Tibial artery (tissue), 4 donors: ENCODE measurements around the gene CASP4.

Experiments
- DNase-seq, 2 donors: peaks; one replicate each; pipeline ENCODE4 v3.0.0-alpha.2; 2019
- H3K27ac ChIP-seq, 2 donors: fragments of 200-600 bp; sonication (generic) in 1 of 2; 1 replicate in 1 of 2; 2 replicates in 1 of 2; pipeline ENCODE4 v1.5.1; 2018 to 2019; ENCODE audit warnings: mild to moderate bottlenecking in 1 of 2
- H3K27me3 ChIP-seq, 2 donors: fragments of 200-600 bp; sonication (generic) in 1 of 2; one replicate each; pipeline versions ENCODE4 v1.5.1 to v1.6.0; 2016 to 2019
- H3K36me3 ChIP-seq, 3 donors: fragments of 200-600 bp; sonication (generic) in 2 of 3; one replicate each; pipeline ENCODE4 v1.5.1; 2016 to 2019; ENCODE audit warnings: mild to moderate bottlenecking in 2 of 3
- H3K4me1 ChIP-seq, 4 donors: fragments of 200-600 bp; sonication (generic) in 2 of 4; 1 replicate in 3 of 4; 2 replicates in 1 of 4; pipeline ENCODE4 v1.5.1; 2016 to 2019
- H3K4me3 ChIP-seq, 2 donors: fragments of 200-600 bp; sonication (generic) in 1 of 2; 1 replicate in 1 of 2; 2 replicates in 1 of 2; pipeline ENCODE4 v1.5.1; 2018 to 2019; ENCODE audit warnings: mild to moderate bottlenecking in 2 of 2
- H3K9me3 ChIP-seq, 3 donors: fragments of 200-600 bp; sonication (generic) in 1 of 3; one replicate each; pipeline ENCODE4 v1.5.1; 2016 to 2019
- CTCF ChIP-seq, 2 experiments: fragments of 200-600 bp in 1 of 2; fragments of 450-650 bp in 1 of 2; IDR thresholded peaks; one replicate each; pipeline ENCODE4 v1.5.1; 2017 to 2019; ENCODE audit warnings: antibody characterized with exemption in 2 of 2, mild to moderate bottlenecking in 1 of 2, moderate library complexity in 1 of 2
- intact Hi-C: fragments of 100-400 bp; cut with DNase I; formaldehyde crosslinking; loops from one replicate; pipeline ENCODE4 v1.15.0; 2023; ENCODE audit warnings: low total_unique reads

Gene CASP4

GRCh38 chr11:104917271-104918112 lies 50.9 kb downstream of the CASP4 start:
- Histone ChIP-seq H3K36me3 (no peaks in the 10 kb centered on the region), H3K4me3 (peak overlapping the region; percentile 48 to 51), H3K27me3 (no peaks in the 10 kb centered on the region), H3K27ac (peak overlapping the region; percentile 56 to 60), H3K9me3 (no peaks in the 10 kb centered on the region), H3K4me1 (peaks cover 0 to 15% (median 1%) of the 10 kb centered on the region in 4 donors)
- intact Hi-C loops = no loop called here
- TF ChIP-seq CTCF (IDR thresholded peaks at IDR 0.05) = no peak
- no peak for DNase-seq

GRCh38 chr11:104916442-104916841 lies 51.9 kb downstream of the CASP4 start:
- no peak for DNase-seq
- peaks cover 0 to 15% (median 1%) of the 10 kb centered on the region in 4 donors for H3K4me1 ChIP-seq
- no peak for TF ChIP-seq CTCF (IDR thresholded peaks at IDR 0.05)
- H3K4me3 ChIP-seq = peak overlapping the region in 1 of 2 donors; percentile 51
- H3K36me3 ChIP-seq = no peaks in the 10 kb centered on the region
- intact Hi-C loops = no loop called here
- H3K27ac ChIP-seq = no peak overlapping the region
- no peaks in the 10 kb centered on the region for H3K27me3 ChIP-seq
- H3K9me3 ChIP-seq = no peaks in the 10 kb centered on the region

GRCh38 chr11:104912102-104912501 lies 56.3 kb downstream of the CASP4 start:
- no peak for TF ChIP-seq CTCF (IDR thresholded peaks at IDR 0.05)
- peaks cover 0 to 7% (median 1%) of the 10 kb centered on the region in 4 donors for H3K4me1 ChIP-seq
- intact Hi-C loops = no loop called here
- DNase-seq = no peak
- H3K27ac ChIP-seq = no peak overlapping the region
- H3K27me3 ChIP-seq = no peaks in the 10 kb centered on the region
- H3K36me3 ChIP-seq = no peaks in the 10 kb centered on the region
- no peaks in the 10 kb centered on the region for H3K9me3 ChIP-seq
- H3K4me3 ChIP-seq = no peak overlapping the region

GRCh38 chr11:104908186-104908531 lies 60.2 kb downstream of the CASP4 start:
- H3K9me3 ChIP-seq = no peaks in the 10 kb centered on the region
- H3K4me1 ChIP-seq = no peaks in the 10 kb centered on the region
- no peak for DNase-seq
- no peaks in the 10 kb centered on the region for H3K27me3 ChIP-seq
- TF ChIP-seq CTCF (IDR thresholded peaks at IDR 0.05) = no peak
- H3K36me3 ChIP-seq = no peaks in the 10 kb centered on the region
- H3K4me3 ChIP-seq = no peak overlapping the region
- intact Hi-C loops = no loop called here
- H3K27ac ChIP-seq = no peak overlapping the region

GRCh38 chr11:104907521-104908185 lies 60.7 kb downstream of the CASP4 start:
- Histone ChIP-seq H3K27ac (no peak overlapping the region), H3K9me3 (no peaks in the 10 kb centered on the region), H3K27me3 (no peaks in the 10 kb centered on the region), H3K4me1 (no peaks in the 10 kb centered on the region), H3K4me3 (no peak overlapping the region), H3K36me3 (no peaks in the 10 kb centered on the region)
- TF ChIP-seq CTCF (IDR thresholded peaks at IDR 0.05) = no peak
- DNase-seq = no peak
- intact Hi-C loops = no loop called here
